ENCODE measurements around the gene OR9Q1. TPM values are rescaled to one million over a fixed set of nuclear protein-coding genes. Genes with fewer than 3 reads are reported as not detected.

The OR9Q1 gene
- polyA plus RNA-seq, 1 experiment: not detected

- H3K27ac ChIP-seq (ENCODE audit: low read depth, low read length): no peak overlapping the region
- H3K4me3 ChIP-seq (ENCODE audit: low read depth, low read length): no peak overlapping the region
- CTCF ChIA-PET: no interaction called here
- POLR2A ChIA-PET: no interaction called here
- no peaks in the 10 kb centered on the region for H3K27me3 ChIP-seq (ENCODE audit: control insufficient read depth, insufficient read depth, low read length)
- H3K9me3 ChIP-seq (ENCODE audit: control insufficient read depth, insufficient read depth, low read length): no peaks in the 10 kb centered on the region
- TF ChIP-seq CTCF (IDR thresholded peaks at IDR 0.05; ENCODE audit: low read depth, low read length): no peak
- no peak for DNase-seq (ENCODE audit: low read depth, low spot score)
These were observed 97.4 kb downstream of the OR9Q1 start for GRCh38 chr11:58121096-58121495.

- DNase-seq (ENCODE audit: low read depth, low spot score): no peak
- no peaks in the 10 kb centered on the region for H3K27me3 ChIP-seq (ENCODE audit: control insufficient read depth, insufficient read depth, low read length)
- POLR2A ChIA-PET: no interaction called here
- CTCF ChIA-PET: interaction anchor here (0.6 kb wide), 1 partner anchor 161 kb away, joined by 3 read pairs; no protein-coding TSS in a partner anchor
- H3K27ac ChIP-seq (ENCODE audit: low read depth, low read length): no peak within 1 kb of the TSS
- no peaks in the 10 kb centered on the region for H3K9me3 ChIP-seq (ENCODE audit: control insufficient read depth, insufficient read depth, low read length)
- TF ChIP-seq CTCF (IDR thresholded peaks at IDR 0.05; ENCODE audit: low read depth, low read length): no peak
- no peak within 1 kb of the TSS for H3K4me3 ChIP-seq (ENCODE audit: low read depth, low read length)
These were observed 101.8 kb downstream of the OR9Q1 start, which contains the start of gene OR9I1 for GRCh38 chr11:58125469-58125868. OR9I1 (minus strand) TSS chr11:58125530; CDS start chr11:58119444, 6,086 bp downstream.

- TF ChIP-seq CTCF (IDR thresholded peaks at IDR 0.05; ENCODE audit: low read depth, low read length): no peak
- no peaks in the 10 kb centered on the region for H3K9me3 ChIP-seq (ENCODE audit: control insufficient read depth, insufficient read depth, low read length)
- POLR2A ChIA-PET: interaction anchor here (0.6 kb wide), 1 partner anchor 68 kb away, joined by 6 read pairs; no protein-coding TSS in a partner anchor
- CTCF ChIA-PET: no interaction called here
- H3K27ac ChIP-seq (ENCODE audit: low read depth, low read length): no peak overlapping the region
- H3K4me3 ChIP-seq (ENCODE audit: low read depth, low read length): no peak overlapping the region
- no peak for DNase-seq (ENCODE audit: low read depth, low spot score)
- no peaks in the 10 kb centered on the region for H3K27me3 ChIP-seq (ENCODE audit: control insufficient read depth, insufficient read depth, low read length)
These were observed 103.7 kb downstream of the OR9Q1 start for GRCh38 chr11:58127350-58127749.

GRCh38 chr11:58133309-58134076 is 109.8 kb downstream of the OR9Q1 start:
- H3K27ac ChIP-seq (ENCODE audit: low read depth, low read length): no peak overlapping the region
- DNase-seq (ENCODE audit: low read depth, low spot score): no peak
- POLR2A ChIA-PET: no interaction called here
- no peak for TF ChIP-seq CTCF (IDR thresholded peaks at IDR 0.05; ENCODE audit: low read depth, low read length)
- no peak overlapping the region for H3K4me3 ChIP-seq (ENCODE audit: low read depth, low read length)
- no peaks in the 10 kb centered on the region for H3K9me3 ChIP-seq (ENCODE audit: control insufficient read depth, insufficient read depth, low read length)
- CTCF ChIA-PET: no interaction called here
- no peaks in the 10 kb centered on the region for H3K27me3 ChIP-seq (ENCODE audit: control insufficient read depth, insufficient read depth, low read length)

GRCh38 chr11:58134151-58134550 is 110.5 kb downstream of the OR9Q1 start:
- ChIA-PET CTCF (no interaction called here), POLR2A (no interaction called here)
- Histone ChIP-seq H3K27ac (ENCODE audit: low read depth, low read length) (no peak overlapping the region), H3K27me3 (ENCODE audit: control insufficient read depth, insufficient read depth, low read length) (no peaks in the 10 kb centered on the region), H3K9me3 (ENCODE audit: control insufficient read depth, insufficient read depth, low read length) (no peaks in the 10 kb centered on the region), H3K4me3 (ENCODE audit: low read depth, low read length) (no peak overlapping the region)
- no peak for TF ChIP-seq CTCF (IDR thresholded peaks at IDR 0.05; ENCODE audit: low read depth, low read length)
- DNase-seq (ENCODE audit: low read depth, low spot score): no peak

All from AG04450 (cell line).